ENCODE data around the gene RPS14.

The RPS14 gene

GRCh38 chr5:150449517-150450339 lies at the start of gene RPS14:
TSS of gene RPS14 (minus strand) at chr5:150449739. CDS start at chr5:150447733, 2,006 bp downstream.
- DNase-seq (ENCODE audit: low read depth in 4 of 4, low spot score in 1 of 4): peak; percentile 83 to 95 (median 89)

- DNase-seq (ENCODE audit: low read depth in 4 of 4, low spot score in 1 of 4): no peak
Measured at GRCh38 chr5:150498971-150499370, 49.4 kb upstream of the RPS14 start.

DNA sequence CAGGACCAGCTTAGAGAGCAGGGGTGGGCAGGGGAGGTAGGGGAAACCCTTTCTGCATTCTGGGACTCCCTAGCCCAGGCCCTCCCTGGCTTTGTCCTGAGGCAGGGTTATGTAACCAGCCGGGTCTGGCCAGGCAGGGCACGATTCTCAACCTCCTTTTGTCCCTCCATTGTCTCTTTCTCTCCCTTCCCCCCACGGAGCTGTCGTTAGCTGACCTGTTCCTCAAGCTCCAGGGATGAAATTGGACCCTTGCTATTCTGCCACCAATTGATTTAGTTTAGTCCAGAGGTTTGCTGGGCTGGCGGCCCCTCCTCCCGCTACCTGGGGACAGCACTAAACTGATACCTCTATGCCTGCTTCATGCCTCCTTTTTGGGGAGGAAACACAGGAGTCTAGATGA lies 49.0 kb upstream of the RPS14 start:
- no peak for DNase-seq (ENCODE audit: low read depth in 4 of 4, low spot score in 1 of 4)

DNA sequence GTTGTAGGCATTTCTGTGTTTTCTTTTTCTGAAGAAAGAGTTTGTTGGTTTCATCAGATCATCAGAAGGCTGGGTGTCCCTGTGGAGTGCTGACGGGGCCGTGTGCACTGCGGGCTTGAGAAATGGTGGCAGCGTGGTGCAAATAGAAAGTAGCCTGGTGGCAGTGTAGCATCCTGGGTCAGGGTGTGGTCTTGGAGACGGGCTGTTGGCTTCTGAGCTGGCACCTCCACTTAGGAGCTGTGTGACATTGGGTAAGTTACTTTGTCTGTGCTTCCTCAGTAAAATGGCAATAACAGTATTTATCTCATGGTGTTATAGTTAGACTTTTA lies 48.4 kb upstream of the RPS14 start:
- no peak for DNase-seq (ENCODE audit: low read depth in 4 of 4, low spot score in 1 of 4)

DNA sequence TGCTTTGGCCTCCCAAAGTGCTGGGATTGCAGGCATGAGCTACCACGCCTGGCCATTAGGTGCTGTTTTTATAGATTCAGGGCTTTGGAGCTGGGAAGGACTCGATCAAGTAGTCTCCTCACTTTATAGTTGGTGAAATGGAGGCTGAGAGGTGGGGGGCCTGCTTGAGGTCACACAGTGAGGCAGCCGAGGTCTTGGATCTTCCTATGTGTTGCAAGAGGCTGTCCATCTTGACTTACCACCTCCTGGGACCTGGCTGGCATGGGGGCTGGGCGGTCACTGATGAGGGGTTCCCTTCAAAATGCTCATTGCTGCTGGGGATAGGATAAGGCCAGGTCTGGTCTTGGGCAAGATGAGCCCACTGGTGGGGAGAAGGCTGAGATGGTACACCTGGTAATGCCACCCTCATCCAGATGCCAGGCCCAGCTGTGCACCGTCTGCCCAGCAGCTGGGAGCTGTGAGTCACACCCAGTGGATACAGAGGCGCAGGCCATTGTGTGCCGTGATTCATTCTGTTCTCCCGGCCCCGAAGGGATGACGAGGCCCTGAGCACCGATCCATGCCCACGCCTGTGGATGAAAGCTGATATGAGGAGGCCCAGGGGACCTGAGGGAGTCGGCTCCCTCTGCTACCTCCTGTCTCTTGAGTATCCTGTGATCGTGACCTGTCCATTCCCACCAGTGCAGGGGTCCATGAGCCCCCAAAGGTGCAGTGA lies 47.9 kb upstream of the RPS14 start:
- no peak for DNase-seq (ENCODE audit: low read depth in 4 of 4, low spot score in 1 of 4)

DNA sequence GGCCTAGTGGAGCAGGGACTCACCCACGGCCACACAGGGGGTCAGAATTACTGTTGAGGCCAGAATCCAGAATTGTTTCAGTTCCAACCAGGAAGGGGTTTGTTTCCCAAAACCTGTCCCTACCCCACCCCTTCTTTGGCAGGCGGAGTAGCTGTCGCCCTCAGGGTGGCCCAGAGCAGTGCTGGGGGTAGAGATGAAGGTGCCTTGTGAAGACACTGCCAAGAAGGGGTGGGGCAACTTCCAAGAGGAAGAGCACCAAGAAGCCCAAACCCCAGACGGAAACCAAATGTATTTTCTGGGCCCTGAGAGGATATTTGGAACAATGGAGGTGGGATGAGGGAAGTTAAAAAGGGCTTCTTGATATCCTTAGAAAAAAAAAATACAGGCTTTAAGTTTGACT lies 47.0 kb upstream of the RPS14 start:
- no peak for DNase-seq (ENCODE audit: low read depth in 4 of 4, low spot score in 1 of 4)

- no peak for DNase-seq (ENCODE audit: low read depth in 4 of 4, low spot score in 1 of 4)
Measured at GRCh38 chr5:150496098-150496497, 46.6 kb upstream of the RPS14 start.

- no peak for DNase-seq (ENCODE audit: low read depth in 4 of 4, low spot score in 1 of 4)
Measured at GRCh38 chr5:150492621-150493020, 43.1 kb upstream of the RPS14 start.

DNA sequence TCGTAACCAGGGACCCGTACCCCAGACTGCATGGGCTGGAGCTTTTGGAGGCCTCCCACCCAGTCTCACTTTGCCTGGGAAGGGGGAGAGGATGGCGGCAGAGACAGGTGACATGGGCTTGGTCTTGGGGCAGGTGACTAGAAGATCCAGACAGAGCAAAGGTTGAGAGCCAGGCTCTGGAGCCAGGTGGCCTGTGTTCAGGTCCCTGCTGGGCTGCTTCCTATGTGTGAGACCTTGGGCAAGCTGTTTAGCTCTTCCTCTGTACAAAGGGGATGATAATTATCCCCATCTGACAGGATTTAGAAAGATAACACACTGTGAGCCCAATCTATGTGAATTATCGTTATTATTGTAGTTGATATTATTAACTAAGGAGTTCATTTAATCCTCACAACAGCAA lies 42.3 kb upstream of the RPS14 start:
- no peak for DNase-seq (ENCODE audit: low read depth in 4 of 4, low spot score in 1 of 4)

DNA sequence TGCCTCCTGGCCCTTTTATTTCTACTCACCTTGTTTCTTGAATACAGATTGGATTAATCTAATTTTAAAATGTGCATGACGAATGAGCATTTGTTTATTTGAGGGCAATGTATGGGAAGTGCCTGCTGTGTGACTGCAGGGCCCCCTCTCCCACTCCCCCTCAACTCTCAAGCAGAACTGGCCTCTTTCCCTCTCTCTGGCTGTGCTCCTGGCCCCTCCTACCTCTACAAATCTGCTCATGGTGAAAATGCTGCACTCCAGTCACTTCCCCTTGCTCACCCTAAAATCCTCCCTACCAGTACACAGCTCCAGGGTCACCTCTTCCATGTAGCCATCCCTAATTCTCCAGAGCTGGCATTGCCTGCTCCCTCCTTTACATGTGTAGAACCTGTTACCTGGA lies 41.2 kb upstream of the RPS14 start:
- DNase-seq (ENCODE audit: low read depth in 4 of 4, low spot score in 1 of 4): no peak

DNA sequence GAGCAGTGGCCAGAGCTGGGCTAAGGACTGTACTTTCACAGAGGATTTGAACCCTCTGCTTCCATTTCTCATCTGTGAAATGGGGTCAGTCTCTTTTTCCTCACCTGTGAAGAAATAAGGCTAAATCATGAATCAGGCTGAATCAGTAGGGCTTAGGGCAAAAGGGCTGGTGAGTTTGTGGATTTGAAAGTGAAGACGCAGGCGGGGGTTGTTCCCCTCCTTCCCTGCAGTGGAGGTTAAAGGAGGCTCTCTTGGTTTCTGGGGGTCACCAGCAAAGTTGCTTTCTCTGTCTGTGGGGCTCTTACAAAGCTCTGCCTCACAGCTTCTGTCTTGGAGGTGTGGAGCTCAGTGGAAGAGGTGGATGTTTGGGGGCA lies 40.7 kb upstream of the RPS14 start:
- no peak for DNase-seq (ENCODE audit: low read depth in 4 of 4, low spot score in 1 of 4)

DNA sequence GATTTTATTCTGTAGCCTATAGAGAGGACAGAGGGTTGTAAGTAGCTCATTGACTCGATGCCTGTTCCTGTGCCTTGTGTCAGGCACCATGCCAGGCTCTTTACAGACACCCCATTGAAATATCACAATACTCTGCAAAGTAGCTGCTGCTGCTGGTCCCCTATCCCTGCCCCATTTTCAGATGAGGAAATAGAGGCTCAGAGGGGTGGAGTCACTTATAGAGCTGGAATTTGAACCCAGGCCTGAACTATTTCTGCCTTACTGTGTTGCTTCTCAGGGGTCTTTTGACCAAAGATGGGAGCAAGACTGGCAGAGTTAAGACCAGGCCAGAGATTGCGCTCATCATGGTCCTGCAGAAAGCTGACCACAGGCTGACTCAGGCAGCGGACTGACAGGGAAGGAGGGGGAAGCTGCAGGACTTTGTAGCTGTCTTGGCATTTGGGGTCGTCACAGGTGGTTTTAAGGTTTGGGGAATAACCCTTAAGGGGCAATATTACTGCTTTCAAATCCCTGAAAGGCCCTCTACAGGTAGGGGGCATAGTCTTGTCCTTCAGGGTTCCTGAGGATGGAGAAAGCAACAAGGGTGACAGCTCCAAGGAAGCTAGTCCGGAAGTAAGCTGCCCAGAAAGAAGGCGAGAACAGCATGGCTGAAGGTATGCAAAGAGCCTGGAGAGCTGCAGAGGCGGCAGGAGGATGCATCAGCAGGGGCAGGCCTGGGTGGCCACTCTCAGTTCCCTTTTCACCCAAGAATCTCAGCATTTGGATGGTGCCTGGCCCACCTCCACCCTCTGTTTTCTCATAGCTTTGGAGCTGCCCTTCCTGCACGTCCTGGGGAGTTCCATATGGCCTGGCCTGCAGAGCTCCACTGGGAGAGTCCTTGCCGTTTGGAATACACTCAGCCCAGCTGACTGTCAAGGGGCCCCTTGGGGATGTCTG lies 40.1 kb upstream of the RPS14 start:
- no peak for DNase-seq (ENCODE audit: low read depth in 4 of 4, low spot score in 1 of 4)

DNA sequence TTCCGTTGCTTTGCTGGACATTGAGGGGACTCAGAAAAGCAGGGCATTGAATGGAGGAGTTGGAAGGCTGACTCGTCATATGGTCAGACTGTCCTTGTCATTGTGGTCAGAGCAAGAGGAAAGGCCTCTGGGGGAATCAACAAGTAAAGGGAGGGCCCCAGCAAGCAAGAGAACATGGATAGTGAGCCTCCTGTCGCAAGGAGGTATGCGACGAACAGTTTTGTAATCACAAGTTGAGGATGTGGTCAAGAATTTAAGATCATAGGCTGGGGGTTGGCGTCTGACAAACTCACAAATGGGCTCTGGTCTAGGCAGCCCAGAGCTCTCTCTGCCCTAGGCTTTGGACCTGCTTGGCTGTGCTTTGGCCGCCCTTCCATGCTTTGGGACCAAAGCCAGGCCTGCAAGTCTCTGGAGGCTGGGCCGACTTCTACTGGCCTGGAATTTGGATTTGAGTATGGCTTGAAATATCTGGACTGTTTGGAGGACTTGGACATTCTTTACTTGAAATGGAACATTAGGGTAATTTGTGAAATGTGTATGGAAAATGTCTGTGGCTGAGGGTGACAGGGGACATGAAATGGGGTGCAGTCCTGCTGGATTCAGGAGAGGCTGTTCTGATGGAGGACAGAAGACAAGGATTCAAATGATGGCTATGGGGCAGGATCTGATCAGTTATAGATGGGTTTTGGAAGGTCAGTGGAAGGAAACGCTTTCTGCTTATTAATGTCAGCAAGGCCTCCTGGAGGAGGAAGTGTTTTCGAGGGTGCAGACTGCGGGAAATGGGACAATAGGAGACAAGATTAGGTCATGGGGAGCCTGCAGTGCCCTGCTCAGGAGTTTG lies 39.2 kb upstream of the RPS14 start:
- DNase-seq (ENCODE audit: low read depth in 4 of 4, low spot score in 1 of 4): no peak

- DNase-seq (ENCODE audit: low read depth in 4 of 4, low spot score in 1 of 4): no peak
Measured at GRCh38 chr5:150487199-150488061, 37.9 kb upstream of the RPS14 start.

DNA sequence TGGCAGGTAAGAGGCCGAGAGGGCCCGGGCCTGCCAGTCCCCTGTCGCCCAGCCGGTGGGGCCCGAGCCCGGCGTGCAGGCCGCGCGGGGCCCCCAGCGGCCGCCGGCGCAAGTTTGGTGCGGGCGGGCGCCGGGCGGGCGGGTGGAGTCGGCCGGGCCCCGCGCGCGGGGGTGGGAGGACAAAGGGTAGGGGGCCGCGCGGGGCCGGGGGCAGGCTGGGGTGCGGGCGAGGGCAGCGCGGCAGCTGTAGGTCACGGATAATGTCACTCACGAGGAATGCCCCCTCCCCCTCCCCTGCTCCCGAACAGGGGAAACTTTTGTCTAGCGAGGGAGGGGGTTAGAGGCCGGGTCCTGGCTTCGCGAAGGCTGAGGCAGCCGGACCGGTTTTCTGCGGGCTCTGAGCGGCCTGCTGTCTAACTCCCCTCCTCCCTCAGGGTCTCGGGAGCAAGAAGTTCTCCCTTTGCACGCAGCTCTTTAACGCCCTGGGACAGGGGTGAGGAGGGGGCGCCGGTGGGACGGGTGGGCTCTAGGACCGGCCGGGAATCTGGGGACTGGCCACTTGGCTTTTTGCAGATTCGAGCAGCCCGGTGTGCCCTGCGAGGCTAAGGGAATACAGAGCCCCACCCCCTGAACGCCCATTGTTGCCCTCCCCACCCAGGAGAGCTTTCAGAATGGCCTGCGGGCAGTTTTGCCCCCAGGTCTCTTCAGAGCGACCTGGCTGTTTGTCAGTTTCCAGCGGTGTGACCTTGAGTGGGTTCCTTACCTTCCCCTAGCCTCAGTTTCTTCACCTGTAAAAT lies 37.1 kb upstream of the RPS14 start:
- DNase-seq (ENCODE audit: low read depth in 4 of 4, low spot score in 1 of 4): peak in 2 of 4 experiments; percentile 4 to 21

DNA sequence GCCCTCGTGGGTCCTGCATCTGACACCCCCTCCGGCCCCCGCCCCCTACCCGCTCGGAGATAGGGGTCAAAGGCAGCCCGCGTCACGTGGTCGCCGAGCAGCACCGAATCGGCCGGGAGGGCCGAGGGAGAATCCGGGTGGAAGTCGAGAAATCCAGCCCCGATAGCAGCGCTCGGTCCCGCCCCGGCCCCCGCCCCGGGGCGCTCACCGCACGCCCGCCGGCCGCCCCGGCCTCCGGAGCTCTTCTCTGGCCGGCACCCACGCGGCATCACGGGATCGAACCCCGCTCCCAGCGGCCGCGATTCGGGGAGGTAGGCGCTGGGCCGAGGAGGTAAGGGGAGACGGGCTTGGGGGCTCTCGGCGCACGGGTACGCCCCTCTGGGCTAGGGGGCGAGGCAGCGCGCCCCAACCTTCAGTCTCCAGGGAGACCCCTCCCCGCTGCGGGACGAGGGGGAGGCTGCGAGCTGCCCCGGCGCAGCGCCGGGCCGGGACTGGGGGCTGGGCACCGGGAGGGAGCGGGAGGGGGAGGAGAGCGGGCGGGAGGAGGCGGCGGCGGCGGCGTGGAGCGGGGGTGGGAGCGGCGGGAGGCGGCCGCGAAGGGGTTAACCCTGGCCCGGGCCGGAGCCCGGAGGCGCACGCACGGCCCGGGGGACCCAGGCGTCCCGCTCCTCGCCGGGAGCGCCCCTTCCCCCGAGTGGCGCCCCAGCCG lies 36.3 kb upstream of the RPS14 start:
- DNase-seq (ENCODE audit: low read depth in 4 of 4, low spot score in 1 of 4): peak in 2 of 4 experiments; percentile 9 to 24

GRCh38 chr5:150484964-150485692 lies 35.6 kb upstream of the RPS14 start:
- no peak for DNase-seq (ENCODE audit: low read depth in 4 of 4, low spot score in 1 of 4)

DNA sequence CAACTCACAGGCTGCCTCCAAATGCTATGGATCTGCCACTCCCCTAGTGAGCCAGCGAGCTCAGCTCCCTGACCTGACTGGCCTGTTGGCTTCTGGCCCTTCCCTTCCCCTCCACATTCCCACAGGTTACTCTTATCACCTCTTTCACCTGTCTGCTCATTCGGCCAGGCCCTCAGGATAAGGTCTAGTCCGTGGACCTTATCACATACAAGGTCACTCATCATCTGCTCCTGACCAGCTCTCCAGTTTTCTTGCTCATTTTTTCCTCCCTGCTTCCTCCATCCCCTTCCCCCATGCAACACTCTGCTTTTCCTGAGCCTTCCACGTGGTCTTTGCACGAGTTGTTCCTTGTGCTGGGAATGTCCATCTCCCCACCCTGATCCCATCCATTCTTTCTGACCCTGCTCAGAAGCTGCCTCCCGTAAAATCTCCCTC lies 32.5 kb upstream of the RPS14 start:
- DNase-seq (ENCODE audit: low read depth in 4 of 4, low spot score in 1 of 4): no peak

Measured in stimulated activated CD4-positive, alpha-beta T cell treated with anti-CD3 and anti-CD28 coated beads, Interleukin-1b, Interleukin-23, amount 100 ng/mL, for 24 hours (primary cell).